Stimulated activated CD8-positive, alpha-beta memory T cell treated with anti-CD3 and anti-CD28 coated beads, Interleukin-4, amount 100 ng/mL, for 48 hours (primary cell): ENCODE results near the gene MVB12B.
A peak's percentile ranks its signal among the peaks of the same experiment; 100 is the strongest.

Source experiments
- DNase-seq: peaks from one replicate; pipeline ENCODE4 v3.0.0-alpha.2; 2020

Gene MVB12B

DNA sequence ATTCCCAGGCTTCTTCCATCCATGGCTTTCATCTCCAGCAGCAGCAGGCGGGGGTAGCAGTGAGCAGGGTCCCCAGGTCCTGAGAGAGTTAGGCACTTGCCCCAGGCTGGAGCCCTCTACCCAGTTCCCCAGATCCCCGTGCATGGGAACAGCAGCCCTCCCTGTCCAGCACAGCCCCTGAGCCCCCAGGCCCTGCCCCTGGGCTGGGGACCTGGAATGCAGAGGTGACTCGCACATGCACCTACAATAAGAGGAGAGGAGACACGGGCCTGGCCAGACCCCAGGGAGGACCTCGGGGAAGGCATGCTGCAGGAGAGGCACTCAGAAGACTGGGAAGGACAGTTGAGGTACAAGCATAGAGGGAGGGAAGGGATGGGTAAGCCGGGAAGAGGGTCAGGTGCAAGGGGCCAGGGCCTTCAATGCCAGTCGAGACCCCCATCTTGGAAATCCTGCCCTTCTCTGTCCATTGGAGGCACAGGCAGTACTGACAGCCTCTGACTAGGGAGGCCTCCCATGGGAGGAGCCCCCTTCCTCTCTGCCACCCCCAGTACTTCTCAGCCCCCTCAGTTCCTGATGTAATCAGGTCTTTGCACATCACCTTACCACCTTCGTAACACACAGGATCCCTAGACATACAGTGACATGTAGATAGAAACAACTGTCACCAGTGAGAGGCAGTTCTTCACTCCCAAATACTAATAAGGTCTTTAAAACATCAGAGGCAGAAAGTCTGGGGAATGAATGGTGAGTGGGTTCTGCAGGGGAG lies 151.8 kb downstream of the MVB12B start:
- no peak for DNase-seq

DNA sequence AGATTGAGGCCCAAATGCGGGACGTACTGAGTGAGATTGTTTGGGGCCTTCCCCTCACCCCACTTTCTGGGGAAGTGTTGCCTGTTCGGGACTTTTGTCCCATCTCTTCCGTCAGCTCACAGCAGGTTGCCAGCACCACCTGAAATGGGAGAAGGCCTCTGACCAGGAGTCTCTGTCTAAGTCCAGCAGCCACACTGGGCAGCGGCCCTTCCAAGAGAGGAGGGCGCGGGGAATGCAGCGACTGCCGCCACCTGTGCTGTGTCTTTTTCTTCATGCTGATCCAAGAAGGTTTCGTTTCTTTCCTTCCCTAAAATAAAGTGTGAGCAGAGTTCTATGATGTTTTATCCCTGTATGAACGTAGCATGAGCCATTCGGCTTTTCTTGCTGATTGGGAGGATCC lies 152.9 kb downstream of the MVB12B start:
- DNase-seq, result no peak

DNA sequence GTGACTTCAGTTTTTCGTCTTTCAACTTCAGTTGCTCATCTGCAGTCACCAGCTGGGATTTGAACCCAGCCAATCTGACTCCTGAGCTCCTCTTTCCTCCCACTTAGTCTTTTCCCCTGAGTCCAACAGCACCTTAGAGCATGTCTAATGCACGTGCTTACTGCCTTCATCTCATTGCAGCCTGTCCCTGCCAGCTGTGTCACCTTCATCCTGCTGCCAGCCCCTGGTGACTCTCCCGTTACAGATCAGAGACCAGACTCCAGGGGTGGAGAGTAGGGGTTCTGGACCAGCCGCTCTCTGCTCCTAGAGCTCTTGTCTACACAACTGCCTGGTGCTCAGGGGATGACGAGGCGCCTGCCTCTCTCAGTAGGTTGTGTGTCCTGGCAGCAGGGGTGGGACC lies 154.2 kb downstream of the MVB12B start:
- DNase-seq, result no peak

DNA sequence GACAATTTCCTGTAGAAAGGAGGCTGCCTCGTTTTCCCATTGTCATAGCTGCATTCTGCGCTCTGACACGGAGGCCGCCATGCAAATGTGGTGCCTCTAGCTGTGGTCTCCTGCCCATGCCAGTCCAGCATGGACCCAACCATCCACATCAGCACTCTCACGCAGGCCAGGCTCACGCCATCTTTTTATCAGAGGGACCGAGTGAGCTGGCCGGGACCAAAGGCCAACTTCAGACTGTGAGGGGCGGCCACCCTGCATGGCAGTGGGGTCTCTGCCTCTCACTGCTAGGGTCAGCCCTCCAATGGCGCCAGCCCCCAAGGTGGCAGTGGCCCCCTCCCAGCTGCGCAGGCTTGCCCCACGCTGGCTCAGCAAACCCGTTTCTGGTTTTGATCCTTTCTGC lies 155.2 kb downstream of the MVB12B start:
- DNase-seq, result no peak

DNA sequence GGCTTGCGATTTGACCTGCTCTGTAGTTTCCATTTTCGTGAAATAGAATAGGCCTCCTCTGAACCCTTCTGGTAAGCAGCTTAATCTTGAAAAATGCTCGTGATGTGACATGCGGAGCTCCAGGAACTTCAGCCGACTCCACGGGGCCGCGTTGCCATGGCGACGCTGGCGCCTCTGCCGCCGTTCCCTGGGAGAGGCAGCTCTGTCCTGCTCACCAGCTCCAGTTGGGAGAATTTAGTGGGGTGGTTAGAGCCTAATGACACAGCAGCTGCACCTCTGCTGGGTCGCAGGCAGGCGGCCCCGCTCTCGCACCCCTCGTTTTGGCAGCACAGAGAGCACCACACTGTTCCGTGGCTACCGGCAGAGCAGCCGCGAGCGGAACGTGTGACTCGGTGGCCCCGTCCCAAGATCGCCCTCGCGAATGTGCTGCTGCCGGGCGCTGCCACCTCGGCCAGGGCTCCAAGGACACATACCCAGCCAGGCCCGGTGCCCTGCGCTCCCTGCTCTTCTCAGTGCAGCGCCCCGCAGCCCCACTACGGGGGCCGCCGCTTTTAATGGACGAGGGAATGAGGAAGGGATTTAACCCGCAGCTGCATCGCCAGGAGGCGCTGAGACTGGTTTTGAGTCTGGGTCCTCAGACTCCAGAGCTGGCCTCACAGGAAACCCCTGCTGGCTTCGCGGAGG lies 155.9 kb downstream of the MVB12B start:
- DNase-seq, result no peak

DNA sequence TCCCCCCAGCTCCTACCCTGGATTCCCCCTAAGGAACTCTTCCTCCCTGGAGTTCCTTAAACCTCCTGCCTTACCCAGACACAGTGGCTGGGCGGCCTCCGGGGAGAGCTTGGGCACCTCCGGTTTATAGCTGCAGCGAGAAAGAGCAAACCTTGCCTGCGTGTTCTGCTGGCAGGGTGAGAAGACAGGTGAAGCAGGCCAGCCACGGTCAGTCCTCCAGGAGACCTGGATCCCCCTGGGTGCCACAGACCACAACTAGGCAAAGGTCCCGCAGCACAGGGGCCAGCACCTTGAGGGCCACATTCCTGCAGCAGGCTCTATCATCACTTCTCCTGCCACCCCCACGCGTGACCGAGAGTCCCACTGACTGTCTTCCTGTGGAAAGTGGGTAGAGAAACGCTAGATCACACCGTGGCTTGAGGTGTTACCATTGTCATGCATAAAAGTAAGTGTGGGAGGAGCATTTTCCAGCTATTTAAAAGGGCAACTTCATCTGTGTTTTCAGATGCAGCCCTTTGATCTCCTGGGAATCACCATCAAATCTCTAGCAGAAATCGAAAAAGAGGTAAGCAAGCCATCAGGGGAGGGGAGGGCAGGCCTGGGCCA lies 156.9 kb downstream of the MVB12B start:
- no peak for DNase-seq

DNA sequence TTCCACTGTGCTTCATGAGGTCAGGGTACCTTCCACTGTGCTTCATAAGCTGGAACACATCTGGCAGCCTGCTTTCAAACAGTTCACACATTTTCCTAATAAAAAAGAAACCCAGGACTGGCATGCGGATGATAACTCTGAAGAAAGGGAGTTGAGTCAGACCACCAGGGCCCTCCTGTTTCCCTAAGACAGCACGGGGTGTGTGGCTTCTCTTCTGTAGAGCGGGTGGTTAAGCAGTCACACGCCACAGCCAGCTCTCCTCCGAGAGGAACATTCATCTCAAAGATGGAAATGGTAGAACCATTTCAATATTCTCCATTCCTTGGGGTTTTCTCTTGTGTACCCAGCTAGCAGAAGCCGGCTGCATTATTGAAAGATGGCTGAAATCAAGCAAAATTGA lies 159.0 kb downstream of the MVB12B start:
- no peak for DNase-seq

DNA sequence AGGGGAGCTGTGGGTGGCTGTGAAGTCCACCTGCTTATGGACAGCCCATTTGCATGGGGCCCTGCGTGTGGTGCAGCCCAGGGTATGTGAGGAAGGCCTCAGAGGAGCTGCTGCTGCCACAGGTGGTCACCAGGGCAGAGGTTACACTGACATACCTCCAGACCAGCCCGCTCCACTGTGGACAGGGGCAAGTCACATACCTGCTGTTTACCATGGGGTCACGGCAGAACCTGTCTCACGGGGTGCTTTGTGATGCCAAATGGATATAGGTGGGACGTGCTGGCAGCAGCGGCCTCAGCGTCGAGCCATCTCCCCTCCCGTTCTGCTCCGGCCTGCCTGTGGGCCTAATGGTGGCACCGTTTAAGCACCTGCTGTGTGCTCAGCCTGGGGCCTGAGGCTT lies 159.6 kb downstream of the MVB12B start:
- no peak for DNase-seq

DNA sequence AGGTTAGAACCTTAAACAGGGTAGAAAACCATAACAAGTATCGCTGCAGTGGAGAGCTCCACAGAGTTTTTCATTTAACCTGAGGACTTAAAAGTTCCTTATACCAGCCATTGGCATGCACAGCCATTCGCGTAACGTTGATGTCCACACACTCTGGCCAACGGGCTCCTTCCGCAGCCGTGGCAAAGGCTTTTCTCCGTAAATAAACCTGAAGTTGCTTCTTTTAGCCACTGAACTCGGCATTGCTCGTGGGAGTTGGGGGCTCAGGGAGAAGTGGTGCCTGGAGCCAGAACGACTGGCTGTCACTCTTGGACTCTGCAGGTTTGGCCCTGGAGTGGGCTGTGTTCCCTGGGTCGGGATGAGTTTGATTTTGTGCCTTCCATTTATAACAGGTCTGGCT lies 161.2 kb downstream of the MVB12B start:
- DNase-seq, result no peak

DNA sequence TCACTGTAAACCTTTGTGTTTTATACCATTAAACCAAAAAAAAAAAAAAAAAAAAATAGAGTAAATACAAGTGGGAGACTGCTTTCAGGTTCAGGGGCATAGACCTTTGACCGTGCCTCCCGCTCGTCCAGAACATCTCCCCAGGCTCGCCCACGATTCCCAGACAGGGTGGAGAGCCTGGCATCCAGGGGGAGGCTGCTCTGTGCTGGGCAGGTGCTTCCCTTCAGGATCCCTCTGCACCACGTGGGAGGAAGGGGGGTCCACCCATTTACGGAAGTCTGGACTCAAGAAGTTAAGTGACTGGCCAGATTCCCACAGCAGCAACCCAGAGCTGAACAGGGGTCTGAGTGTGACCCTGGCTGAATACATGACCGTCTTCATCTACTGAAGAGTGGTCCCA lies 161.7 kb downstream of the MVB12B start:
- DNase-seq, result no peak

DNA sequence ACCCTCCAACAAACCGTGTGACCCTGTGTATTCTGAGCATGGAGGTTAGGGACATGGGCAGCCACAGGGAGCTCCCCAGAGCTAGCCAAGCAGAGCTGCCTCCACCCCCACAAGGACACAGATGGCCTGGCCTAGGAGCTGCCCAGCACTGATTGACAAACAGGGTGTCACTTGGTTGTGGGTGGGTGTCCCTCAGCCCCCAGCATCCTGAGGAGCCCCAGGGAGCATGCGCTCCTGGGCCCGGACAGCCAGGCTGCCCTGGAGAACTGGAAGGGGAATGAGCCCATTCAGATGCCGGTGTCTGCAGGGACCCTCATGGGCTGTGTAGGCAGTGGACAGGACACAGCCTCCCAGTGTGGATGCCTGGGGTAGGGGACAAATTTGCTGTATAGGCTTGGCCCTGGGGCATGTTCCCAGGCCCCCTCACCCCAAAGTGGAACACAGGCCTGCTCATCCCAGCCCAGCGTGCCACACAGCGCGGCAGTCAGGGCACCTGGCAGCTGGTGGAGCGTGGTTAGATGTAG lies 162.3 kb downstream of the MVB12B start:
- DNase-seq, result no peak

DNA sequence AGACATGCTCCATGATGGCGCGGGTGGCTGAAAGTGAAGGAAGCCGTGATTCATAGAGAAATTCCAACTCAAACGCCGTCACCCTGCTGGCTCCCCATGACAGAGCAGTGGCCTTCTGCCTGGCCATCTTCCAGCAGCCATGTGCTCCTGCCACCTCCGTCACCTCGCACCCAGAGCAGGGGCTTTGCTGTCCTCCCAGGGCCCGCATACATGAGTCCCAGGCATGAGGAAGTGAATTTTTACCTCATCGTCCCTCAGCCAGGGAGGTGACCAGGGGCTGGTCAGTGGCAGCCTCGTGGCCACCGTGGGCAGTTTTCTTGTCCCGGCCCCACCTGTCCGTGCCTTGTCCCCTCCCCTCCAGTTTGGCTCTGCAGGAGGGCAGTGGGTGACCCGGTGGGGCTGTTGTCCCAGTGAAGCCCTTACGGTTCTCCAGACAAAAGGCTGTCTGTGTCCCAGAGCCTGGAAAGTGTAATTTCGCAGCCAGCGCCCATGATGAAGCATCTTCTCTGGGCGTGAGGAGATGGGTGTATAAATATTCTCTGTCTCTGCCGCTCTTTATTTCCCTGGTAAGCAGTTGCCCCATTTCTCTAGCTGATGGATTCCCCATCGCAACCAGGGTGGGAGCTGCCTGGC lies 163.1 kb downstream of the MVB12B start:
- DNase-seq, result no peak

DNA sequence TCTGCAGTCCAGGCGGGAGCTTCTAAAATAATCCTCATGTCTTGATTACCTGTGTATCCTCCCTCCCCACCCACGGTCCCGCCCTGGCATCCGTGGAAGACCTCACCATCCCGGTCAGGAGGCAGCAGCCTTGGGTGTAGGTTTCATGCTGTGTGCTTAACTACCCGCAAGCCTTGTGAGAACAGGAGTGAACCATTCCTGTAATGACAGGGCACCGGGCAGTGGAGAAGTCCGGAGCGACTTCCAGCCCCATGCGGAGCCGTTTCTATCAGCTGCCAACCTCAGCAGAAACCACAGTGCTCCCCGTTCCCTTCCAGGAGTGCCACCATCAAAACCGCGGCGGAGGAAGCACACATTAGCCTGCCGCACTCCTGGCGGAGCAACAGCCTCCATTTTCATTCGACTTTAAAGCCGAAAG lies 163.6 kb downstream of the MVB12B start:
- DNase-seq, result no peak

DNA sequence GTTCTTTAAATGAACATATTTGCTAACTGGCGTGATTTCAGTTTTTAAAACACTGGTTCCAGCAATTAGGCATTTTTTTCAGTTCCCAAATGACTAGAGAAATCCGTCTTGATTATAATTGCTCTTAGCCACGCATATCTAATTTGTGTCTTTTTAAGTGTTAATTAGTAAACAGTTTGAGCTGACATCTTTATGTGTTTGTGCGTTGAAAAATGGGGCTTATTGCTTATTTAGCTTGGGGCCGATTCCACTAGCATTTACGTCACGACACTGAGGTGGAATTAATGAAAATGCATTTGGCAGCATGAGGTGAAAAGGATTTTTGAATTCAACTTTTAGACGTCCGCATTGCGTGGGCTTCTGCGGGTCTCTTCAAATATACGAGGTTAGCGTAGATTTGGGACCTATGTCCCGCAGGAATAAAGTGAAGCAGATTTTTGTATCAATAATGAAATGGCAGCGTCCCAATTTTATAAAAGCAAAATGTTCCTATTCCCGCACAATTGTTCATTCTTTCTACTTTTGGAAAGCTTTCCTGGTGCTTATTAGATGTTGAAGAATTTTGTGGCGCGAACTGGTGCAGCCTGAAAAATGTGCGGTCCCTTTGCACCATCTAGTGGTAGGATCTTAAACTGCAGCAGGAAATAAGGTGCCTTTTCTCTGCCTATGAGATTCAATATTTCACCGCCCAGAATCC lies 164.4 kb downstream of the MVB12B start:
- peak; percentile 69 for DNase-seq

DNA sequence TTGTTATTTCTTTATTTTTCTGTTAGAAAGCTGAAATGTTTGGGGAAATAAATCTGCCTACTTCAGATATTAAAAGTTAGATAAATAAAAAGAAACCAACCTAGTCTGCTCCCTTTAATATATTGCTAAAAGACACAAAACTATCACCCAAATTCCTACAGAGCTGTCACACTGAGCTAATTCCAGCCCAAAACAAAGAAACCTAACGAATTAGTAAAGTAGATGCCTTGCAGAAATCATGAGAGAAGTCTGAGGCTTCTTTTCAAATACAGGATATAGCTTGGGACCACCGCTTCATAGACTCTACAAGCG lies 164.9 kb downstream of the MVB12B start:
- no peak for DNase-seq

DNA sequence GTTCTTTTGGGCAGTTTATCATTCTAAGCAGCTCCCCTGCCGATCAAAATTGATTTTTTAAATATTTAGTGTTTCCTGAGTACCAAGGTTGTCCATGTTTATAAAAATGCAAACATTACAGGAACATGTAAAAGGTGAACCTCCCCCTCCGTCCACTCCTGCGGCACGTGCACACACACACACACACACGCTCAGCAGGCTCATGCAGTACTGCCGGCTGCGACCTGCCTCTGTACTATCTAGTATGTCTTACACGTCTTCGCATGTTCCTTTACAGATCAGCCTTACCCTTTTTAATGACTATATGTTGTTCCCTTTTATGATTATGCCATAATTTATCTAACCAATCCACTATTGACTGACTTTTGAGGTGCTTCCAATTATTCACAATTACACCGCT lies 165.3 kb downstream of the MVB12B start:
- DNase-seq, result no peak

DNA sequence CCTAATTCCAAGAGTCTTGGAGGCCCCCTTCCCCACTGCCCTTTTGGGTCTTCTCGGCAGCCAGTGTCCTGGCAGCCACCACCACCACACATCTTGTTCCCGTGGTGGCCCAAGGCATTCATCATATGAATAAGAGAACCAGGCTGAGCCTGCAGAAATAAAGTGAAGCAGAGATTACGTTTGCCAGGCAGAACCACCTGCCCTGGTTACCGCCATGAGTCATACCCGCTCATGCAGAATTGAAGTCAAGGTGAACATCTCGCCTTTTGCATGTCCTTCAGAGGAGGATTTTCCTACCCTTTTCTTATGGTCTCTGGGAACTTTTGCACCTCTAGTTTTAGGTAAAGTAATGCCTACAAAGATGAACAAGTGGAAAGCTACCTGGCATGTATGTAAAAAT lies 167.6 kb downstream of the MVB12B start:
- no peak for DNase-seq

DNA sequence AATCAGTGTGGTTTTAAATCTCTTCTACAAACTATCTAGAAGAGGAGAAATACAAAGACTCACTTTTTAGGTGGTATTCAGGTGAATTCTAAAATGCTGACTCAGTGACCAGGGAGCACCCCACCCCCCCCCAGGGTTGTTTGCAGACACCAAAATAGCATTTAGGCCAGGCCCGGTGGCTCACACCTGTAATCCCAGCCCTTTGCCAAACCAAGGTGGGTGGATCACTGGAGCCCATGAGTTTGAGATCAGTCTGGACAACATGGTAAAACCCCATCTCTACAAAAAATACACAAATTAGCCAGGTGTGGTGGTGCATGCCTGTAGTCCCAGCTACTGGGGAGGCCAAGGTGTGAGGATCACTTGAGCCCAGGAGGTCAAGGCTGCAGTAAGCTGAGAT lies 168.1 kb downstream of the MVB12B start:
- DNase-seq, result no peak

DNA sequence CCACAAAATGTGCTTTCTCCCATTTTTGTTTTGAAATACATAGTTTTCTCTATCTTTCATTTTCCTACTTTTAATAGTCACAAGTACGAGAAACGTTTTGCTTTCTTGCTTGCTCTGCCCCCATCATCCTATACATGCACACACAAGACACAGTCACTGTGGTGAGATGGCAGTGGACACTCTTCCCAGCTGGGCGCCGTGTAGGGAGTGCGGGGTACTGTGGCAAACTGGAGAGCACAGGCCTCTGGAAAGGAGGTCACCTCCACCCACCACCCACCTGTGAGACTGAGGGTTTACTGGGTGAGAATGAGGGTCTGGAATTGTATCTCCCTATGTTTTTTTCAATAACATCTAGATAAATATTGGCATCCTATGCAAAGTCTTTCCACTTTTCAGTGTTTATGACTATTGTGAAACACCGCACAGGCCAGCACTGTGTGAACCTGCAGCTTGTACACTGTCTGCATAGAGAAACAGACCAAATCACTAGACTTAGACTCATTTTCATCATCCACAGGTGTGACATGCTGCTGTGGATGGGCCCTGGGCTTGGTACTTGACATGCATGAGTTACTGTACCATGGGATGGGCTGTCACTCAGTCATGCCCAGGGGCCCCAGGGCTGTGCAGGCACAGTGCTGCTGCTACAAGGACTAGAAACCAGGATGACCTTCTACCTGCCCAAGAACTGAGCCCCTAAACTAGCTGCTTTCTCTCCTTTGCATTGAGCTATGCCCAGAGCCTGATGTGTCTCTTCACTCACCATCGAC lies 169.0 kb downstream of the MVB12B start:
- DNase-seq, result no peak

DNA sequence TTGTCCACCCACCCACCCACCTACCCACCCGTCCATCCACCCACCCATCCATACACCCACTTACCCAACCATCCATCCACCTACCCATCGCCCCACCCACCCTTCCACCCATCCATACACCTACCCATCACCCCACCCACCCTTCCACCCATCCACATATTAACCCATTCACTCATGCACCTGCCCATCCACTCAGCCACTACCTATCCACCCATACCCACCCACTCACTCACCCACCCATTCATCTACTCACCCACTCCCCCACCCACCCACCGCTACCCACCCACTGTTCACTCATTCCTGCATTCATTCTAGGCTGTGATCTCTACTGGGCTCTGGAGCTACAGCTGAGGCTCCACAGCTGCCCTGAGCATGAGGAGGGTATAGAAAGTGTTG lies 169.6 kb downstream of the MVB12B start:
- DNase-seq, result no peak

DNA sequence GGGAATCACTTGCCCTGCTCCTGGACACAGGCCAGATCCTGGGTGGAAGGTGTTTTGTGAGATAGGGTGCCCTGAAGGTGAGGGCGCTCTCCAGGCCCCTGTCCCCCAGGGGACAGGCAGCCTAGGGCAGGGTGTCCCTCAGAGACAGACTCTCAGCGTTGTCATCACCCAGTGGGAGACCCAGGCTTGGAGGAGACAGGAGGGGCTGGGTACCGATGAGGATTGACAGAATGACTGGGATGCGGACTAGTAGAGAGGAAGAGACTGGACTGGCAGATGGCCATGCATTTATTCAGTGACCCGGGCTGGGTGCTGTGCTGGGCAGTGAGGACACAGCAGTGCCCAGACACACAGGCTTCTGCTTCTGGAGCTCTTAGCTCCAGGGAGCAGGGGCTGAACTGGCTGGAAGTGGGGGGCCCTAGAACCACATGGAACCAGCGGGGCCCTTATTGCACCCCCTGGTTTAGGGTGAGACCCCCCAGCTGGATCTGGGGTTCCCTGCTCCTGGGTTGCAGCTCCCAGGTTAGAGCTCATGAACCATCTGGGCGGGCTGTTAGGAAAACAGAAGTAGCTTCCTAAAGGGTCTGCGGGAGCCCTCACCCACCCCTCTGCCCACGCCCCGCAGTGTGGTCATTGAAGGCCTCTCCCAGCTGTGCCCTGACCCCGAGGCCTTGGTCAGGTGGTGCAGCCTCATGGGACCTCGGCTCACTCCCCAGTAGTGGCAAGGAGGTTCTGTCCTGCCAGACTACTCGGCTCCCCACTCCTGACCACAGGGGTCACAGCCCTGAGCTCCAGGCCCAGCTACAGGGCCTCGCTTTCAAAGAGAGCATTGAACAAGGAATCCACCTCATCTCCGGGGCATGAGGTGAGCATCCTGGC lies 170.4 kb downstream of the MVB12B start:
- no peak for DNase-seq
